ENCODE measurements around the gene LRRN4.

Gene LRRN4

GRCh38 chr20:6024768-6025167 lies 29.1 kb downstream of the LRRN4 start:
- H3K9me2 ChIP-seq (replicated peaks; ENCODE audit: control insufficient read depth, low read length): no peaks in the 10 kb centered on the region
- H3K4me1 ChIP-seq (ENCODE audit: control insufficient read depth, low read length): 0 out of 2 replicates have a peak, but pooled peaks cover 3% of the 10 kb centered on the region
- H3K4me2 ChIP-seq (ENCODE audit: low read length): no peak overlapping the region
- H3K27ac ChIP-seq (ENCODE audit: low read depth, low read length): no peak overlapping the region
- H3K36me3 ChIP-seq (ENCODE audit: control insufficient read depth, low read length): peaks cover 74% of the 10 kb centered on the region
- H3K4me3 ChIP-seq (ENCODE audit: low read length): no peak overlapping the region
- H3K27me3 ChIP-seq (ENCODE audit: control insufficient read depth, low read length): no peaks in the 10 kb centered on the region
- no peaks in the 10 kb centered on the region for H3K9me3 ChIP-seq (ENCODE audit: control insufficient read depth, insufficient read depth, low read length)
- no peaks in the 10 kb centered on the region for H3F3A ChIP-seq (ENCODE audit: control insufficient read depth, insufficient read depth)
- H4K20me1 ChIP-seq (ENCODE audit: control insufficient read depth, insufficient read depth, low read depth, low read length): no peaks in the 10 kb centered on the region; the same call in 1 of the 2 replicates
- TF ChIP-seq EZH2phosphoT487 (IDR thresholded peaks at IDR 0.05; ENCODE audit: borderline replicate concordance, low read length): no peak
- TF ChIP-seq, protein P1, sequence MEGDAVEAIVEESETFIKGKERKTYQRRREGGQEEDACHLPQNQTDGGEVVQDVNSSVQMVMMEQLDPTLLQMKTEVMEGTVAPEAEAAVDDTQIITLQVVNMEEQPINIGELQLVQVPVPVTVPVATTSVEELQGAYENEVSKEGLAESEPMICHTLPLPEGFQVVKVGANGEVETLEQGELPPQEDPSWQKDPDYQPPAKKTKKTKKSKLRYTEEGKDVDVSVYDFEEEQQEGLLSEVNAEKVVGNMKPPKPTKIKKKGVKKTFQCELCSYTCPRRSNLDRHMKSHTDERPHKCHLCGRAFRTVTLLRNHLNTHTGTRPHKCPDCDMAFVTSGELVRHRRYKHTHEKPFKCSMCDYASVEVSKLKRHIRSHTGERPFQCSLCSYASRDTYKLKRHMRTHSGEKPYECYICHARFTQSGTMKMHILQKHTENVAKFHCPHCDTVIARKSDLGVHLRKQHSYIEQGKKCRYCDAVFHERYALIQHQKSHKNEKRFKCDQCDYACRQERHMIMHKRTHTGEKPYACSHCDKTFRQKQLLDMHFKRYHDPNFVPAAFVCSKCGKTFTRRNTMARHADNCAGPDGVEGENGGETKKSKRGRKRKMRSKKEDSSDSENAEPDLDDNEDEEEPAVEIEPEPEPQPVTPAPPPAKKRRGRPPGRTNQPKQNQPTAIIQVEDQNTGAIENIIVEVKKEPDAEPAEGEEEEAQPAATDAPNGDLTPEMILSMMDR (IDR thresholded peaks at IDR 0.05; ENCODE audit: low read depth, low read length, poor library complexity, severe bottlenecking): no peak
- peaks cover 38% of the 10 kb centered on the region for H3K79me2 ChIP-seq (ENCODE audit: control insufficient read depth, low read length)

DNA sequence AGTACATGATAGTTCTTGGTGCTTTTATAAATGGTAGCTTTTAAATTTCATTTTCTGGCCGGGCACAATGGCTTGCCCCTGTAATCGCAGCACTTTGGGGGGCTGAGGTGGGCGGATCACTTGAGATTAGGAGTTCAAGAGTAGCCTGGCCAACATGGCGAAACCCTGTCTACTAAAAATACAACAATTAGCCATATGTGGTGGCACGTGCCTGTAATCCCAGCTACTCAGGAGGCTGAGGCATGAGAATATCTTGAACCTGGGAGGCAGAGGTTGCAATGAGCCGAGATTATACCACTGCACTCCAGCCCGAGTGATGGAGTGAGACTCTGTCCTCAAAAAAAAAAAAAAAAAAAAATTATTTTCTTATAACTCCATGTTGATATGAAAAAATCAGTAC lies 36.0 kb downstream of the LRRN4 start:
- Histone ChIP-seq H3K79me2 (ENCODE audit: control insufficient read depth, low read length) (peaks cover 67% of the 10 kb centered on the region), H3K9me2 (replicated peaks; ENCODE audit: control insufficient read depth, low read length) (no peaks in the 10 kb centered on the region), H3K9me3 (ENCODE audit: control insufficient read depth, insufficient read depth, low read length) (no peaks in the 10 kb centered on the region), H3K4me1 (ENCODE audit: control insufficient read depth, low read length) (no peaks in the 10 kb centered on the region), H3K27ac (ENCODE audit: low read depth, low read length) (no peak overlapping the region), H3K4me3 (ENCODE audit: low read length) (no peak overlapping the region), H3K27me3 (ENCODE audit: control insufficient read depth, low read length) (no peaks in the 10 kb centered on the region), H3K4me2 (ENCODE audit: low read length) (no peak overlapping the region), H3K36me3 (ENCODE audit: control insufficient read depth, low read length) (peaks cover 83% of the 10 kb centered on the region), H3F3A (ENCODE audit: control insufficient read depth, insufficient read depth) (peaks cover 6% of the 10 kb centered on the region; the same call in 1 of the 2 replicates), H4K20me1 (ENCODE audit: control insufficient read depth, insufficient read depth, low read depth, low read length) (no peaks in the 10 kb centered on the region)
- TF ChIP-seq EZH2phosphoT487 (IDR thresholded peaks at IDR 0.05; ENCODE audit: borderline replicate concordance, low read length): no peak
- TF ChIP-seq, protein P1 (IDR thresholded peaks at IDR 0.05; ENCODE audit: low read depth, low read length, poor library complexity, severe bottlenecking): no peak

DNA sequence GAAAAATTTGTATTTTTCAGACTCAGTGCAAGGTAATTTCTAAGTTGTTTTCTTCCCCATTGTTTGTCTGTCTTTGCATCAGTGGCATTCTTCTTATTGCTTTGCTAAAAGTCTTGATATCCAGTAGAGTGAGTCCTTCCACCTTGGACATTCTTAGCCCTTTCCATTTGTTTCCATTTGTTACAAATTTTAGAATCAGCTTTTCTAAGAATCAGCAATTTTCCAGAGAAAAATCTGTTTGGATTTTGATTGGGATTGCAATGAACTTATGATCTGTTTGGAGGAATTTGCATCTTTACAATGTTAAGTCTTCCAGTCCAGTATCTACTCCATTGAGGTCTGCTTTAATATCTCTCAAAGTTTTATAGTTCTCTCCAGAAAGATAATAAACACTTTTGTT lies 36.4 kb downstream of the LRRN4 start:
- Histone ChIP-seq H3K36me3 (ENCODE audit: control insufficient read depth, low read length) (peaks cover 83% of the 10 kb centered on the region), H3K79me2 (ENCODE audit: control insufficient read depth, low read length) (peaks cover 67% of the 10 kb centered on the region), H3F3A (ENCODE audit: control insufficient read depth, insufficient read depth) (peaks cover 6% of the 10 kb centered on the region; the same call in 1 of the 2 replicates), H3K27ac (ENCODE audit: low read depth, low read length) (no peak overlapping the region), H3K4me3 (ENCODE audit: low read length) (no peak overlapping the region), H4K20me1 (ENCODE audit: control insufficient read depth, insufficient read depth, low read depth, low read length) (no peaks in the 10 kb centered on the region), H3K27me3 (ENCODE audit: control insufficient read depth, low read length) (no peaks in the 10 kb centered on the region), H3K4me2 (ENCODE audit: low read length) (no peak overlapping the region), H3K9me2 (replicated peaks; ENCODE audit: control insufficient read depth, low read length) (no peaks in the 10 kb centered on the region), H3K9me3 (ENCODE audit: control insufficient read depth, insufficient read depth, low read length) (no peaks in the 10 kb centered on the region), H3K4me1 (ENCODE audit: control insufficient read depth, low read length) (no peaks in the 10 kb centered on the region)
- TF ChIP-seq, protein P1 (IDR thresholded peaks at IDR 0.05; ENCODE audit: low read depth, low read length, poor library complexity, severe bottlenecking): no peak
- TF ChIP-seq EZH2phosphoT487 (IDR thresholded peaks at IDR 0.05; ENCODE audit: borderline replicate concordance, low read length): no peak

Data from DOHH2 (cell line).